DND-41 (cell line): Measurements from ENCODE around the gene CHRNE.

Experiments
- EZH2 ChIP-seq: IDR thresholded peaks from 3 replicates; pipeline ENCODE4 v1.6.1; 2012; ENCODE audit warnings: borderline replicate concordance, low read depth, mild to moderate bottlenecking, moderate library complexity, low read length, inconsistent platforms; ENCODE audit not compliant: severe bottlenecking
- TF ChIP-seq, protein P1 (sequence below): IDR thresholded peaks from 2 replicates; pipeline ENCODE4 v1.5.1; 2012; ENCODE audit warnings: borderline replicate concordance, low read length, moderate library complexity, mild to moderate bottlenecking; ENCODE audit not compliant: poor library complexity, severe bottlenecking; ENCODE audit errors: extremely low read depth

DNA sequence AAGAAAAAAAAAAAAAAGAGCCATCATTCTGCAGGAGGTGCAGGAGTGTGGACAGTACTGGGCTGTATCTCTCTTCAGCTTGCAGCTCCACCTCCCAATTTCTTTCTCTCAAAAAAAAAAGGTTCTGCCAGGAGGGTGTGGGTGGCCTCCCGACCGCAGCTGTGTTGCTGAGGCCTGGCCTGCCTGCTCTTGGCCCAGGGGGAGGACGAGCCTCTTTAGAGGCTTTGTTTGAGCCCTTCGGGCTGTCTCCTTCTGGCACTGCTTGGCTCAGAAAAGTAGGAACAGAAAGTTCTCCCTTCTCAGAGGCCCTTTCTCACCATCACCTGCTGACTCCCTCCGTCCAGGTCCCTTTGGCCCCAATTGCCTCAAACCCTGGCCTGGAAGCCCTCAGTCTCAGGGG lies 25.8 kb downstream of the CHRNE start:
- TF ChIP-seq, protein P1, sequence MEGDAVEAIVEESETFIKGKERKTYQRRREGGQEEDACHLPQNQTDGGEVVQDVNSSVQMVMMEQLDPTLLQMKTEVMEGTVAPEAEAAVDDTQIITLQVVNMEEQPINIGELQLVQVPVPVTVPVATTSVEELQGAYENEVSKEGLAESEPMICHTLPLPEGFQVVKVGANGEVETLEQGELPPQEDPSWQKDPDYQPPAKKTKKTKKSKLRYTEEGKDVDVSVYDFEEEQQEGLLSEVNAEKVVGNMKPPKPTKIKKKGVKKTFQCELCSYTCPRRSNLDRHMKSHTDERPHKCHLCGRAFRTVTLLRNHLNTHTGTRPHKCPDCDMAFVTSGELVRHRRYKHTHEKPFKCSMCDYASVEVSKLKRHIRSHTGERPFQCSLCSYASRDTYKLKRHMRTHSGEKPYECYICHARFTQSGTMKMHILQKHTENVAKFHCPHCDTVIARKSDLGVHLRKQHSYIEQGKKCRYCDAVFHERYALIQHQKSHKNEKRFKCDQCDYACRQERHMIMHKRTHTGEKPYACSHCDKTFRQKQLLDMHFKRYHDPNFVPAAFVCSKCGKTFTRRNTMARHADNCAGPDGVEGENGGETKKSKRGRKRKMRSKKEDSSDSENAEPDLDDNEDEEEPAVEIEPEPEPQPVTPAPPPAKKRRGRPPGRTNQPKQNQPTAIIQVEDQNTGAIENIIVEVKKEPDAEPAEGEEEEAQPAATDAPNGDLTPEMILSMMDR = no peak
- no peak for TF ChIP-seq EZH2
